Naive thymus-derived CD4-positive, alpha-beta T cell (primary cell): ENCODE measurements around the gene SYT1. TPM values are rescaled to one million over a fixed set of nuclear protein-coding genes. Genes with fewer than 3 reads are reported as not detected.

Source experiments
- ATAC-seq: fragments of 150-1000 bp; cut with Tn5 transposase; 2 replicates; pipeline ENCODE4 v1.10.0; 2021; ENCODE audit warnings: mild to moderate bottlenecking, moderate library complexity
- CTCF ChIA-PET: fragments of 350-600 bp; sonication (Branson Sonifier 250); formaldehyde crosslinking; loops from one replicate; lab custom pipeline; 2021; ENCODE audit warnings: antibody characterized with exemption; lab: Charles Lee
- POLR2A ChIA-PET: fragments of 350-600 bp; sonication (Branson Sonifier 250); formaldehyde crosslinking; loops from one replicate; lab custom pipeline; 2021; ENCODE audit warnings: antibody characterized with exemption, inconsistent platforms; lab: Charles Lee
- DNase-seq, 9 donors: peaks; one replicate each; pipeline versions ENCODE4 v3.0.0 to v3.0.0-alpha.2; 2020 to 2022; ENCODE audit warnings: mixed read lengths in 1 of 9
- H3K27ac ChIP-seq: one replicate; pipeline ENCODE4 v1.7.0; 2013; ENCODE audit warnings: mild to moderate bottlenecking, low read depth, low read length, moderate library complexity
- H3K27me3 ChIP-seq, 2 donors: one replicate each; pipeline ENCODE4 v1.7.0; 2013; ENCODE audit warnings: low read length in 2 of 2, mild to moderate bottlenecking in 2 of 2, moderate library complexity in 2 of 2; ENCODE audit not compliant: control insufficient read depth in 2 of 2, insufficient read depth in 2 of 2
- H3K36me3 ChIP-seq, 3 experiments: 1 replicate in 2 of 3; 2 replicates in 1 of 3; pipeline ENCODE4 v1.7.0; 2013; ENCODE audit warnings: low read length in 3 of 3, mild to moderate bottlenecking in 3 of 3, moderate library complexity in 1 of 3; ENCODE audit not compliant: insufficient read depth in 3 of 3, control insufficient read depth in 2 of 3
- H3K4me1 ChIP-seq, 2 donors: one replicate each; pipeline ENCODE4 v1.7.0; 2013; ENCODE audit warnings: low read length in 2 of 2, mild to moderate bottlenecking in 2 of 2, moderate library complexity in 1 of 2; ENCODE audit not compliant: control insufficient read depth in 2 of 2, insufficient read depth in 2 of 2
- H3K4me3 ChIP-seq: 2 replicates; pipeline ENCODE4 v1.7.0; 2013; ENCODE audit warnings: mild to moderate bottlenecking, low read length
- H3K9me3 ChIP-seq, 3 experiments: 1 replicate in 2 of 3; 2 replicates in 1 of 3; pipeline ENCODE4 v1.7.0; 2013; ENCODE audit warnings: low read length in 3 of 3; ENCODE audit not compliant: control insufficient read depth in 2 of 3
- H3K27ac Mint-ChIP-seq, 9 donors: one replicate each; pipeline ENCODE4 v1.8.0; 2020 to 2022; ENCODE audit warnings: mixed read lengths in 9 of 9, mild to moderate bottlenecking in 8 of 9, moderate library complexity in 5 of 9, inconsistent platforms in 2 of 9
- H3K27me3 Mint-ChIP-seq, 5 donors: one replicate each; pipeline ENCODE4 v1.8.0; 2021 to 2022; ENCODE audit warnings: mixed read lengths in 5 of 5, mild to moderate bottlenecking in 1 of 5
- H3K36me3 Mint-ChIP-seq, 5 donors: one replicate each; pipeline ENCODE4 v1.8.0; 2020 to 2022; ENCODE audit warnings: mixed read lengths in 5 of 5, mild to moderate bottlenecking in 3 of 5, inconsistent platforms in 1 of 5
- H3K4me1 Mint-ChIP-seq, 7 donors: one replicate each; pipeline ENCODE4 v1.8.0; 2020 to 2022; ENCODE audit warnings: mixed read lengths in 7 of 7, mild to moderate bottlenecking in 3 of 7, inconsistent platforms in 1 of 7
- H3K4me3 Mint-ChIP-seq, 10 donors: one replicate each; pipeline ENCODE4 v1.8.0; 2020 to 2022; ENCODE audit warnings: mild to moderate bottlenecking in 10 of 10, mixed read lengths in 10 of 10, moderate library complexity in 6 of 10, inconsistent platforms in 2 of 10
- H3K9me3 Mint-ChIP-seq, 11 donors: one replicate each; pipeline ENCODE4 v1.8.0; 2020 to 2022; ENCODE audit warnings: mixed read lengths in 11 of 11, mild to moderate bottlenecking in 4 of 11, inconsistent platforms in 1 of 11, moderate library complexity in 1 of 11
- intact Hi-C, 2 donors: fragments of 100-400 bp; cut with micrococcal nuclease; formaldehyde crosslinking; loops; one replicate each; pipeline ENCODE4 v1.15.1; 2023
- polyA plus RNA-seq, 2 donors: library from polyadenylated mRNA; unstranded; fragments of 300-500 nt; fragmentation: Illumina TruSeq; gene quantifications; one replicate each; pipeline ENCODE4 v1.2.3, GENCODE V29; 2021
- total RNA-seq, 6 experiments: library from RNA in 5 of 6; stranded (reverse) in 5 of 6; gene quantifications; 1 replicate in 5 of 6; 2 replicates in 1 of 6; pipeline ENCODE4 v1.2.3 and lab custom pipeline; 2021 to 2026

SYT1 gene
- total and polyA plus RNA-seq, 7 experiments from 2014 or later = 0.98 TPM; not detected in 6

GRCh38 chr12:79161249-79161934, 296.8 kb downstream of the SYT1 start:
- no peak for DNase-seq
- H3K9me3 ChIP-seq = no peaks in the 10 kb centered on the region
- H3K4me1 ChIP-seq = no peaks in the 10 kb centered on the region
- Mint-ChIP-seq H3K36me3 (no peaks in the 10 kb centered on the region), H3K27me3 (no peaks in the 10 kb centered on the region), H3K4me3 (no peak overlapping the region), H3K27ac (no peak overlapping the region), H3K4me1 (no peaks in the 10 kb centered on the region), H3K9me3 (peaks cover 0 to 11% (median 0%) of the 10 kb centered on the region in 11 donors)
- no peaks in the 10 kb centered on the region for H3K27me3 ChIP-seq
- no peak overlapping the region for H3K27ac ChIP-seq
- H3K36me3 ChIP-seq = no peaks in the 10 kb centered on the region
- POLR2A ChIA-PET = no interaction called here
- H3K4me3 ChIP-seq = no peak overlapping the region
- no peak for ATAC-seq
- intact Hi-C loops = no loop called here
- CTCF ChIA-PET = no interaction called here

DNA sequence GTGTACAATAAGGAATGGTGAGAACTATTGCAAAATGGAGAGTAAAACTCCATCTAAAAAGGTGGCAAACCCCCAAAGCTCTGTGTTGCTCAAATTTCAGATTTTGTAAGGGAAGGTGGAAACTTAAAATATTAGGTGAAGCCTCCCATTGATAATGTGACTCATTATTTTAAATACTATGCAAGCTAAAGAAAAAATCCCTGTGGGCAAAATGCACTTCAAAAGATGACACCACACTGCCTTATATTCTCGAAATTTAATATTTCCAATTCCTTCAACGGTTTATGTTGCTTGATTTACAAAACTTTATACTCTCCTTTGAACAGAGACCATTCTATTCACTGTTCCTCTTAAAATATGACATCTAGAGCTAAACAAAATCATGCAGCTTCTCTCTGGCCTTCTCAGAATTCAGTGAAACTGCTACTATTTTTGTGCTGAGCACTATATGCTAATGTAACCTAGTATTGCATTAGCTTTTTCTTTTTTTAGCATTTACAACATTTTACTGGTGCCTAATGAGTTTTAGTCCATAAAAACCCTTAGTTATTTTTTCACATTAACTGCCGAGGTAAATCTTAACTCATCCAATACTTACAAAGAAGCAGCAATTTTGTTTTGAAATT, 297.7 kb downstream of the SYT1 start:
- POLR2A ChIA-PET = no interaction called here
- Histone ChIP-seq H3K9me3 (no peaks in the 10 kb centered on the region), H3K36me3 (no peaks in the 10 kb centered on the region), H3K27me3 (no peaks in the 10 kb centered on the region), H3K4me3 (no peak overlapping the region), H3K27ac (no peak overlapping the region), H3K4me1 (no peaks in the 10 kb centered on the region)
- no peaks in the 10 kb centered on the region for H3K36me3 Mint-ChIP-seq
- no peak for ATAC-seq
- H3K4me3 Mint-ChIP-seq = no peak overlapping the region
- no peak overlapping the region for H3K27ac Mint-ChIP-seq
- H3K4me1 Mint-ChIP-seq = no peaks in the 10 kb centered on the region
- no peak for DNase-seq
- H3K9me3 Mint-ChIP-seq = peaks cover 0 to 11% (median 0%) of the 10 kb centered on the region in 11 donors
- no peaks in the 10 kb centered on the region for H3K27me3 Mint-ChIP-seq
- intact Hi-C loops = no loop called here
- CTCF ChIA-PET = interaction anchor here (0.8 kb wide), 1 partner anchor 185 kb away, joined by 3 read pairs; no protein-coding TSS in a partner anchor

- H3K27me3 Mint-ChIP-seq = no peaks in the 10 kb centered on the region
- intact Hi-C loops = no loop called here
- no peak for DNase-seq
- H3K9me3 Mint-ChIP-seq = peaks cover 0 to 11% (median 0%) of the 10 kb centered on the region in 11 donors
- CTCF ChIA-PET = no interaction called here
- Histone ChIP-seq H3K4me1 (no peaks in the 10 kb centered on the region), H3K36me3 (no peaks in the 10 kb centered on the region), H3K27ac (no peak overlapping the region), H3K4me3 (no peak overlapping the region), H3K27me3 (no peaks in the 10 kb centered on the region), H3K9me3 (no peaks in the 10 kb centered on the region)
- H3K36me3 Mint-ChIP-seq = no peaks in the 10 kb centered on the region
- no peak overlapping the region for H3K4me3 Mint-ChIP-seq
- POLR2A ChIA-PET = no interaction called here
- no peak for ATAC-seq
- H3K27ac Mint-ChIP-seq = no peak overlapping the region
- no peaks in the 10 kb centered on the region for H3K4me1 Mint-ChIP-seq
Measured at GRCh38 chr12:79162948-79163347, 298.4 kb downstream of the SYT1 start.

DNA sequence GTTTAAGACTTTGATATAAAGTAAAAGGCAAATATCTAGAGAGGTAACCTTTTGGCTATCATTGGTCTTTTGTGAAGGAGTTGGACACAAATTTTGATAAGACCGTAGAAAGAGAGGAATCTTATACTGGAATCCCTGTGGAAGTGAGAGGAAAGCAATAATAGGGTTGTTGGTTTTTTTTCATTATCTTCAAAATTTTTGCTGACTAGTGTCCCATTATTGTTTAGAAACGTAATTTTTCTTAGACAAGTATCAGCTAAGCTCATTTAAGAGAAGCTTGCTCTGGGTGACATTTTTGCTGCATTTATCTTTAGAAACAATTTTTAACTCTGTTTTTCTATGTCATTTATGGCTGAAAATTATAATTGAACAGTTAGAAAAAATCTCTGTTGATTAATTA, 300.3 kb downstream of the SYT1 start:
- Histone ChIP-seq H3K4me3 (no peak overlapping the region), H3K4me1 (no peaks in the 10 kb centered on the region), H3K27me3 (no peaks in the 10 kb centered on the region), H3K36me3 (no peaks in the 10 kb centered on the region), H3K9me3 (no peaks in the 10 kb centered on the region), H3K27ac (no peak overlapping the region)
- H3K27ac Mint-ChIP-seq = no peak overlapping the region
- no peak overlapping the region for H3K4me3 Mint-ChIP-seq
- intact Hi-C loops = no loop called here
- ChIA-PET CTCF (no interaction called here), POLR2A (no interaction called here)
- no peaks in the 10 kb centered on the region for H3K27me3 Mint-ChIP-seq
- no peaks in the 10 kb centered on the region for H3K36me3 Mint-ChIP-seq
- H3K4me1 Mint-ChIP-seq = no peaks in the 10 kb centered on the region
- no peak for DNase-seq
- no peak for ATAC-seq
- H3K9me3 Mint-ChIP-seq = peaks cover 0 to 10% (median 0%) of the 10 kb centered on the region in 11 donors

DNA sequence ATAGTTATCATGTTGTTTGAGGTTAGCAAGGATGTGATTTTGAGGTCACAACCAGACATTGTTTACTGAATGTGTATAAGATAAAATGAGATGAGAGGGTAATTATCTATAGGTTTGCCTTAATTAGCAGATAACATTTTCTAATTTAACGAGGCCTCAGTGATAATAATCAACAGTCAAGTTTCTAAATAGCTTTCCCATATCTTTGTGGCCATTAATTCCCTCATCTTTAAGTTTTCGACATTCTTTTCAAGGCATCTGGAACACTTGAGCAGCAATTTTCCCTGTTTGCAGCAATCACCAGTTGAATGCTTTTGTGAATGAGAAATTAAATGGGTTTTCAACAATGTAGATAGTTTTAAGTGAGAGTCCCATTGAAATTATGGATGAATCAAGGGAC, 304.1 kb downstream of the SYT1 start:
- DNase-seq (no peak), ATAC-seq (no peak)
- Histone ChIP-seq H3K36me3 (no peaks in the 10 kb centered on the region), H3K9me3 (no peaks in the 10 kb centered on the region), H3K4me3 (no peak overlapping the region), H3K27ac (no peak overlapping the region), H3K27me3 (no peaks in the 10 kb centered on the region), H3K4me1 (no peaks in the 10 kb centered on the region)
- H3K27me3 Mint-ChIP-seq = no peaks in the 10 kb centered on the region
- POLR2A ChIA-PET = no interaction called here
- no peaks in the 10 kb centered on the region for H3K4me1 Mint-ChIP-seq
- no peaks in the 10 kb centered on the region for H3K36me3 Mint-ChIP-seq
- CTCF ChIA-PET = no interaction called here
- no peak overlapping the region for H3K27ac Mint-ChIP-seq
- intact Hi-C loops = no loop called here
- peaks cover 0 to 8% (median 0%) of the 10 kb centered on the region in 11 donors for H3K9me3 Mint-ChIP-seq
- no peak overlapping the region for H3K4me3 Mint-ChIP-seq

DNA sequence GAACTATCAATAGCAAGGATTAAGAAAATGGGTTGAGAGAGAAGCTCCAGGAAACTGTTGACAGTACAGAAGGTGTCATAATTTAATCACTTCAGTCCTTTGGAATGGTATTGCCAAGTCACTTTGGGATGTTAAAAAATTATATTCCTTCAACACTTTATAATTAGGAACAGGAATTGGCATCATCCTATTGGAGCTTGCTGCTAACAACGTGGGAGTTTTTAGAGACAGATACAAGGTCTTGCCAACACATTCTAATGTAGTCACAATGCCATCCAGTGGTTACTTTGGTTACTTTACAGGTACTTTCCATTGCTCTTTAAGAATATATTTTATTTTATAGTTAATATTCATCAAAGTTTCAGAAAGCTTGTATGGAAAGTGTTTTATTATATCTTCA, 310.1 kb downstream of the SYT1 start:
- no peak for ATAC-seq
- CTCF ChIA-PET = no interaction called here

DNA sequence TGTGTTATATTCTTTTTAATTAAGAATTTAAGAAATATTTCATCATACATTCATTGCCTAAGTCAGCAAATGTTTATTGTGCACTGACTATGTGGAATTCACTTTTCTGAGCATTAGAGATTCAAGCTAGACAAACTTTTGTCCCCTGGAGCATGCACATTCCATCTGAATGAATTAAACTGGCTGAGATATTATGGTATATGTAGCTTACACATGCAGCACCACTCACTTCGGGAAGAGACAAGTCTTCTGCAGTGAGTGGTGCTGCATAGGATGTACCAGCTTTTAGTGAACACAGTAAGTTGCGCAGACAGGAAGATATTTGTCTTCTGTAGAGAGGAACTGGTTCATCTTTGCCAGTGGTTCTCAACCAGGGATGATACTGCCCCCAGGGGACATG, 318.4 kb downstream of the SYT1 start:
- Mint-ChIP-seq H3K27me3 (no peaks in the 10 kb centered on the region), H3K4me1 (no peaks in the 10 kb centered on the region), H3K4me3 (no peak overlapping the region), H3K27ac (no peak overlapping the region), H3K36me3 (no peaks in the 10 kb centered on the region), H3K9me3 (peaks cover 0 to 9% (median 2%) of the 10 kb centered on the region in 11 donors)
- Histone ChIP-seq H3K27ac (no peak overlapping the region), H3K4me3 (no peak overlapping the region), H3K9me3 (no peaks in the 10 kb centered on the region), H3K4me1 (no peaks in the 10 kb centered on the region), H3K36me3 (no peaks in the 10 kb centered on the region), H3K27me3 (no peaks in the 10 kb centered on the region)
- intact Hi-C loops = no loop called here
- ChIA-PET POLR2A (no interaction called here), CTCF (no interaction called here)
- ATAC-seq (no peak), DNase-seq (no peak)

More for the DNA sequence above, 310.1 kb downstream of the SYT1 start:
- no peaks in the 10 kb centered on the region for H3K4me1 Mint-ChIP-seq
- DNase-seq = no peak
- no peaks in the 10 kb centered on the region for H3K9me3 ChIP-seq
- H3K27ac ChIP-seq = no peak overlapping the region
- intact Hi-C loops = no loop called here
- no peaks in the 10 kb centered on the region for H3K27me3 Mint-ChIP-seq
- no peaks in the 10 kb centered on the region for H3K27me3 ChIP-seq
- H3K4me3 ChIP-seq = no peak overlapping the region
- no peak overlapping the region for H3K27ac Mint-ChIP-seq
- no peaks in the 10 kb centered on the region for H3K36me3 Mint-ChIP-seq
- peaks cover 0 to 15% (median 3%) of the 10 kb centered on the region in 11 donors for H3K9me3 Mint-ChIP-seq
- no peak overlapping the region for H3K4me3 Mint-ChIP-seq
- H3K4me1 ChIP-seq = no peaks in the 10 kb centered on the region
- POLR2A ChIA-PET = no interaction called here
- H3K36me3 ChIP-seq = no peaks in the 10 kb centered on the region
